NOMO-1 treated with dmso at 0.1 percent for 144 hours (cell line): ENCODE measurements around the gene CENPT.

ENCODE experiments used
- DNase-seq: peaks from one replicate; lab custom pipeline; 2025; ENCODE audit not compliant: unreplicated experiment; lab: John Stamatoyannopoulos, UW

Gene CENPT

GRCh38 chr16:67847064-67847861, at the start of gene CENPT:
Gene CENPT, minus strand, starts transcription at chr16:67847693. Its CDS starts 13,834 bp downstream, at chr16:67833859.
- DNase-seq = peak; percentile 51

- no peak for DNase-seq
Measured at GRCh38 chr16:67897231-67897630, 49.7 kb upstream of the CENPT start.

GRCh38 chr16:67893743-67894399, 46.4 kb upstream of the CENPT start:
- no peak for DNase-seq

GRCh38 chr16:67892899-67893742, 45.6 kb upstream of the CENPT start, which contains the start of gene PSKH1:
Gene PSKH1, plus strand, starts transcription at chr16:67893254. Its CDS starts 15,496 bp downstream, at chr16:67908750.
- DNase-seq = peak; percentile 96

- no peak for DNase-seq
Measured at GRCh38 chr16:67892375-67892774, 44.9 kb upstream of the CENPT start.

- no peak for DNase-seq
Measured at GRCh38 chr16:67888331-67888730, 40.8 kb upstream of the CENPT start.

GRCh38 chr16:67886387-67886786, 38.9 kb upstream of the CENPT start:
- DNase-seq = no peak

GRCh38 chr16:67885976-67886375, 38.5 kb upstream of the CENPT start:
- DNase-seq = no peak

- no peak for DNase-seq
Measured at GRCh38 chr16:67885545-67885944, 38.1 kb upstream of the CENPT start.

- DNase-seq = no peak
Measured at GRCh38 chr16:67884684-67885083, 37.2 kb upstream of the CENPT start, which contains the start of gene NRN1L. Gene NRN1L, plus strand, starts transcription at chr16:67884885. Its CDS starts 19 bp downstream, at chr16:67884904.

GRCh38 chr16:67883872-67884261, 36.4 kb upstream of the CENPT start:
- DNase-seq = no peak

- no peak for DNase-seq
Measured at GRCh38 chr16:67883146-67883871, 35.8 kb upstream of the CENPT start.

- no peak for DNase-seq
Measured at GRCh38 chr16:67882374-67883145, 35.1 kb upstream of the CENPT start.

- DNase-seq = no peak
Measured at GRCh38 chr16:67881621-67882161, 34.2 kb upstream of the CENPT start.

GRCh38 chr16:67880584-67880983, 33.1 kb upstream of the CENPT start:
- DNase-seq = no peak

GRCh38 chr16:67879936-67880335, 32.4 kb upstream of the CENPT start:
- DNase-seq = no peak

GRCh38 chr16:67879462-67879861, 32.0 kb upstream of the CENPT start:
- DNase-seq = no peak

- DNase-seq = no peak
Measured at GRCh38 chr16:67878846-67879245, 31.4 kb upstream of the CENPT start.

GRCh38 chr16:67878232-67878631, 30.7 kb upstream of the CENPT start:
- no peak for DNase-seq

- DNase-seq = no peak
Measured at GRCh38 chr16:67877064-67877463, 29.6 kb upstream of the CENPT start.
